ENCODE results near the gene SPTLC3. TPM values are rescaled to one million over a fixed set of nuclear protein-coding genes. Genes with fewer than 3 reads are reported as not detected.
A peak's percentile ranks its signal among the peaks of the same experiment; 100 is the strongest.

Gene SPTLC3
- total and polyA plus RNA-seq, 2 experiments from 2014 or later = 0.52 to 0.66 TPM

GRCh38 chr20:13105039-13105438, 96.3 kb downstream of the SPTLC3 start:
- H3K27me3 ChIP-seq (ENCODE audit: insufficient read depth) = no peaks in the 10 kb centered on the region
- H3K4me3 Mint-ChIP-seq = no peak overlapping the region
- DNase-seq (ENCODE audit: low spot score) (peak; percentile 36), ATAC-seq (peak; percentile 66)
- H3K36me3 ChIP-seq (ENCODE audit: insufficient read depth) = no peaks in the 10 kb centered on the region
- TF ChIP-seq CTCF (conservative IDR thresholded peaks at IDR 0.05; ENCODE audit: low read depth in 2 of 2) (no peak), JUNB (IDR thresholded peaks at IDR 0.05; ENCODE audit: unreplicated experiment) (no peak), STAT1 (IDR thresholded peaks at IDR 0.05; ENCODE audit: unreplicated experiment) (no peak), POLR2AphosphoS5 (IDR thresholded peaks at IDR 0.05; ENCODE audit: low read depth) (no peak), EZH2phosphoT487 (IDR thresholded peaks at IDR 0.05; ENCODE audit: unreplicated experiment) (no peak), ZNF331 (CRISPR knock-in tag; IDR thresholded peaks at IDR 0.05; ENCODE audit: low read depth) (no peak)
- no peaks in the 10 kb centered on the region for H3K27me3 Mint-ChIP-seq (ENCODE audit: insufficient read depth, low read depth, poor library complexity)
- H3K79me2 ChIP-seq (replicated peaks; ENCODE audit: insufficient read depth) = no peaks in the 10 kb centered on the region
- no peaks in the 10 kb centered on the region for H4K20me1 ChIP-seq (replicated peaks; ENCODE audit: insufficient read depth)
- H3F3A ChIP-seq (replicated peaks; ENCODE audit: low read depth) = no peaks in the 10 kb centered on the region
- H2AFZ ChIP-seq = 0 out of 2 replicates have a peak overlapping the region, but pooled peaks have one; percentile 11
- no peak overlapping the region for H3K27ac Mint-ChIP-seq
- no peaks in the 10 kb centered on the region for H3K9me3 Mint-ChIP-seq
- H3K27ac ChIP-seq (ENCODE audit: low read depth) = no peak overlapping the region
- 0 out of 2 replicates have a peak, but pooled peaks cover 3% of the 10 kb centered on the region for H3K4me1 ChIP-seq (ENCODE audit: insufficient read depth)
- H3K9me2 ChIP-seq (ENCODE audit: insufficient read depth) = no peaks in the 10 kb centered on the region
- peaks cover 15% of the 10 kb centered on the region for H3K4me1 Mint-ChIP-seq
- no peaks in the 10 kb centered on the region for H3K36me3 Mint-ChIP-seq (ENCODE audit: low read depth)
- H3K4me3 ChIP-seq = no peak overlapping the region
- H3K4me2 ChIP-seq = no peak overlapping the region

- H3K79me2 ChIP-seq (replicated peaks; ENCODE audit: insufficient read depth) = no peaks in the 10 kb centered on the region
- H3K4me3 ChIP-seq = no peak overlapping the region
- H3K36me3 ChIP-seq (ENCODE audit: insufficient read depth) = no peaks in the 10 kb centered on the region
- 0 out of 2 replicates have a peak, but pooled peaks cover 3% of the 10 kb centered on the region for H3K4me1 ChIP-seq (ENCODE audit: insufficient read depth)
- H2AFZ ChIP-seq = peak overlapping the region; percentile 0; the same call in 1 of the 2 replicates
- H3K36me3 Mint-ChIP-seq (ENCODE audit: low read depth) = no peaks in the 10 kb centered on the region
- peaks cover 13% of the 10 kb centered on the region for H3K4me1 Mint-ChIP-seq
- peak; percentile 61 to 88 for TF ChIP-seq CTCF (conservative IDR thresholded peaks at IDR 0.05; ENCODE audit: low read depth in 2 of 2)
- TF ChIP-seq REST (IDR thresholded peaks at IDR 0.05; ENCODE audit: unreplicated experiment) = no peak
- TF ChIP-seq ZNF331 (CRISPR knock-in tag; IDR thresholded peaks at IDR 0.05; ENCODE audit: low read depth) = no peak
- H3K27me3 Mint-ChIP-seq (ENCODE audit: insufficient read depth, low read depth, poor library complexity) = no peaks in the 10 kb centered on the region
- no peaks in the 10 kb centered on the region for H4K20me1 ChIP-seq (replicated peaks; ENCODE audit: insufficient read depth)
- no peaks in the 10 kb centered on the region for H3K9me2 ChIP-seq (ENCODE audit: insufficient read depth)
- ATAC-seq (peak; percentile 34; the same call in 2 of the 3 replicates), DNase-seq (ENCODE audit: low spot score) (peak; percentile 69)
- no peak overlapping the region for H3K27ac ChIP-seq (ENCODE audit: low read depth)
- no peak overlapping the region for H3K4me2 ChIP-seq
- no peaks in the 10 kb centered on the region for H3K9me3 Mint-ChIP-seq
- no peaks in the 10 kb centered on the region for H3K27me3 ChIP-seq (ENCODE audit: insufficient read depth)
- H3K27ac Mint-ChIP-seq = no peak overlapping the region
- no peaks in the 10 kb centered on the region for H3F3A ChIP-seq (replicated peaks; ENCODE audit: low read depth)
- H3K4me3 Mint-ChIP-seq = no peak overlapping the region
Measured at GRCh38 chr20:13105864-13106457, 97.2 kb downstream of the SPTLC3 start.
